GM18499 (cell line): Measurements from ENCODE around the gene GPC6.
"Not testable (repeated sequence)": the region's sequence is repeated elsewhere in the genome, so short reads cannot be mapped to it uniquely, and the experiment has no call there.

Source experiments
- ATAC-seq: cut with Tn5 transposase; IDR thresholded peaks from one replicate; pipeline ENCODE4 v1.9.1; 2021; ENCODE audit warnings: moderate number of reproducible peaks; ENCODE audit not compliant: insufficient read depth, unreplicated experiment

GPC6 gene

DNA sequence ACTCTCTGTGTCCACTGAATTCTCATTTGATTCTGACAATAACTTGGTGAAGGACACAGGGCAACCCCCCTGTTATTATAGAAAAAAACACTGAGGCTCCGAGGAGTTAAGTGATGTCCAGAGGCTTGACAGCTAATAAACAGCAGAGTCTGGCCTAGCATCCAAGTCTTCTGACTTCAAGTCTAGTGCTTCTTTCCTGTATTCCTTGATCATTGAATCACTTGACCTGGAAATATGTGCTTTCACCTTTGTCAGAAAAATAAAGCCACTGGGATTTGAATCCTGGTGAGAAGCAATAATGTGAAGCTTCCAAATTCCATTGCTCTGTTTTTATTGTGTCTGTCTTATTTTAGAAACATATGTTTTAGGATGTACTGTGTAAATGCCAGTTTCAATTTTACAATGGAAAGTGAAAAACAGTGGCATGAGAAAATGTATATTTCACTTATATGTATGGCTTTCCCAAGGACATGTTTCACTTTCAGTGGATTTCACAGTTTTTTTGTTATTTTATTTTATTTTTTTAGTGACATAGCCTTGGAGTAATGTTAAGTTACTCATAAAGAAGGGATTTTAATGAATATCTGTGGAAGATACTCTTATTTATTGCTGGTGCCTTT lies 190.2 kb downstream of the GPC6 start:
- no peak for ATAC-seq

DNA sequence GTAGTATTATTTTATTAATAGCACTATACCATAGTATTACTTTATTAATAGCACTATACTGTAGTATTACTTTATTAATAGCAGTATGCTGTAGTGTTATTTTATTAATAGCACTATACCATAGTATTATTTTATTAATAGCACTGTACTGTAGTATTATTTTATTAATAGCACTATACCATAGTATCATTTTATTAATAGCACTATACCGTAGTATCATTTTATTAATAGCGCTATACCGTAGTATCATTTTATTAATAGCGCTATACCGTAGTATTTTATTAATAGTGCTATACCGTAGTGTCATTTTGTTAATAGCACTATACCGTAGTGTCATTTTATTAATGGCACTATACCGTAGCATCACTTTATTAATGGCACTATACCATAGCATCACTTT lies 191.8 kb downstream of the GPC6 start:
- ATAC-seq = no peak

DNA sequence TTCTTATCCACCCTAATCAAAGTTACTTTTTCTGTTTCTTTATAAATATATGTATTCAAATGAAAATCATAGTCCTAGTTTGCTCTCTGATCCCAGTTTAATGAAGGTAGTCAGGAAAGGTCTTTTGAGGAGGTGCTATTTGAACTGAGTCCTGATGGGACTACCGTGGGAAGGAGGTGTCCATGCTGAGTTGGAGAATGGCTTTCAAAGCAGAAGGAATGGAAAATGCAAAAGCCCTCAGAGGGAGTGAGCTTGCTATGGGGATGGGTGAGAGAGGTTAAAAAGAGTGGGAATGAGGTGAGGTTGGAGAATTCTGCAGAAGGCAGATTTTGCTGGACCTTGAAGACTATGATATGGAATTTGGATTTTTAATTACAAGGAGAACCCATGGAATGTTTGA lies 193.6 kb downstream of the GPC6 start:
- no peak for ATAC-seq

- no peak for ATAC-seq
Observed at GRCh38 chr13:93420887-93421286, 194.3 kb downstream of the GPC6 start.

DNA sequence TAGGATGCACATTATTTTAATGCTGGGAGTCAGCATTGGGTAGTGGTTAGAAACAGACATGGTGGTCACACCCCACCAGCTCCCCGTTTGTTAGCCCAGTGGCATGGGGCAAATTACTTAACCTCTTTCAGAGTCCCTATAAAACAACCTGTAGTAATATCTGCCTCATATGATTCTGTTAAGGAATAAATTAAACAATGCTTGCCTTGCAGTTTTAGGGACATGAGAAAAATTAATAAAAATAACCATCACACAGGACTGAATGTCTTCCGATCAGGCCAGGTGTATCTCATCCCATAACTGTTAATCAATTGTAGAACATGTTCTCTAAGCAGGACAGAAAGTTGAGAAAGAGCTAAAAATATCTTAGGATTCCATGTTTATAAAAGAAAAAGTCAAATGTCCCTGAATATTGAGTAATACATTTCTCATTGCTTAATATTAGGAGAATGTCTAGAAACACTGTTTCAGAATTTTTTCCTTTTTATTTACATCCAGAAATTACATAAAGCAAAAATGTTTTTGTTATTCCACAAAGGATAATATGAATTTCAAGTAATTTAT lies 196.5 kb downstream of the GPC6 start:
- ATAC-seq = no peak

DNA sequence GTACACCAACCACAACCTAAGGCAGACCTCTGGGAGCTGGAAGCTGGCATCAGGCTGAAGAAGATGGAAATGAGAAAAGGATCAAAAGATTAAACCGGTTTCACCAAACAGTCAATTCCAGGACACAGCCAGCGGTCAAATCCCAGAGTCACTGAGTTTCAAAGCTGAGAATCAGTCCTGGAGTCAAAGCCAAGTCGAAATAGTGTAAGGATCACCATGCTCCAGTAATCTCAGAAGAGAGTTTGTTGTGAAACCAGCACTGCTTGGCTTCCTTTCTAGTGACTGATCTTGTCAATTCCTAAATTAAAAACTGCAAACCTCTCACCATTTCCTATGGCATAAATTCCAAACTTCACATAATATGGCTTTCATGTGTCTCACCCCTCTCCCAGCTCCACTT lies 198.8 kb downstream of the GPC6 start:
- ATAC-seq = no peak

DNA sequence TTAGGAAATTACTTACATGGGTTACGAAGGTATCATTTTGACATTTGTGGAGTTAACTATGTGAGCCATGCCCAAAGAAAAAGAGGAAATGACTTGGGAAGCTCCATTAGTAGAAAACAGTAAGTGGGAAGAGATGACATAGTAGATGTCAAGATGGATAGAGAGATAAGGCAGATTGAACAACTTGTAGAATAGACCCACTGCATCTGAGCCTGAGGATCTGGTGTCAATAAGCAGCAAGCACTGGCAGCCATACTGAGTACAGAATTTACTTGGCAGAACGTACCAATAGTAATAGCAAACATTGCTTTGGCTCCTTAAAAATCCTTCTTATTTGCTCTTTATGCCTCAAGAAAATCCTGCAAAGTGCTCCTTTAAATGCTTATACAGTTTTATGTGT lies 203.8 kb downstream of the GPC6 start:
- ATAC-seq = no peak

GRCh38 chr13:93435651-93436050 lies 209.0 kb downstream of the GPC6 start:
- ATAC-seq = no peak

DNA sequence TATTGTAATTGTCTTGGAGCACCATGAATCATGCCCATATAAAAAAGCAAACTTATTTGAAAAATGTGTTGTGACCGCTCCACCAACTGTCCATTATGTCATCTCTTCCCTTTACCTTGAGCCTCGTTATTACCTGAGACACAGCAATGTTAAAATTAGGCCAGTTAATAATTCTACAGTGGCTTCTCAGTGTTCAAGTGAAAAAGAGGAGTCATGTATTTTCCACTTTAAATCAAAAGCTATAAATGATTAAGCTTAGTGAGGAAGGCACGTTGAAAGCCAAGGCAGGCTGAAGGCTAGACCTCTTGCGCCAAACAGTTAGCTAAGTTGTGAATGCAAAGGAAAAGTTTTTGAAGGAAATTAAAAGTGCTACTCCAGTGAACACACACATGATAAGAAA lies 210.5 kb downstream of the GPC6 start:
- no peak for ATAC-seq

DNA sequence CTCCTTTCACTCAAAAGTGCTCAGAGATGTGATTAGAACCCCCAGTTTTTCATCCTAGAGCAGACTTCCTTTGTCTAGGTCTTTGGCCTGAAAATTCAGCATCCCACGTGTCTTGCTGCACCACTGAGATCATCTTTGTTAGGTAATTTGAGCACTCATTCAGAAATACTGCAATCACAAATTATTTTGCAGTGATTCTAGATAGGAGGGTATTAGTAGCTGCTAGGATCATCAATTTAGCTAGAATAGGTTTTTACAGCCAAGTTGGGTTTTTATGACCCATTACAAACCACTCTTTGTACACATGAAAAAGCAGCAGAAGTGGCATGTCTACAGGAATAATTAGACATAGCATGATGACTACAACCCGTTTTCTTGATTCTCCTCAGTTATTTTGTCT lies 219.6 kb downstream of the GPC6 start:
- ATAC-seq = no peak

GRCh38 chr13:93450191-93450621 lies 223.6 kb downstream of the GPC6 start:
- ATAC-seq = no peak

GRCh38 chr13:93450761-93451160 lies 224.2 kb downstream of the GPC6 start:
- no peak for ATAC-seq

DNA sequence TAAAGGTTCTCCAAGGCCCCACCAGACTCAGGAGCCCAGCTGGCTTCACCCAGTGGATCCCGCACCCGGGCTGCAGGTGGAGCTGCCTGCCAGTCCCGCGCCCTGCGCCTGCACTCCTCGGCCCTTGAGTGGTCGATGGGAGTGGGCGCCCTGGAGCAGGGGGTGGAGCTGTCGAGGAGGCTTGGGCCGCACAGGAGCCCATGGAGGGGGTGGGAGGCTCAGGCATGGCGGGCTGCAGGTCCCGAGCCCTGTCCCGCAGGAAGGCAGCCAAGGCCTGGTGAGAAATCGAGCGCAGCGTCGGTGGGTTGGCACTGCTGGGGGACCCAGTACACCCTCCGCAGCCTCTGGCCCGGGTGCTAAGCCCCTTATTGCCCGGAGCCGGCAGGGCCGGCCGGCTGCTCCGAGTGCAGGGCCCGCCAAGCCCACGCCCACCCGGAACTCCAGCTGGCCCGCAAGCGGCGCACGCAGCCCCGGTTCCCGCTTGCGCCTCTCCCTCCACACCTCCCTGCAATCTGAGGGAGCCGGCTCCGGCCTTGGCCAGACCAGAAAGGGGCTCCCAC lies 228.1 kb downstream of the GPC6 start:
- not testable (repeated sequence) for ATAC-seq

- ATAC-seq = no peak
Observed at GRCh38 chr13:93455861-93456260, 229.3 kb downstream of the GPC6 start.

GRCh38 chr13:93460005-93460404 lies 233.4 kb downstream of the GPC6 start:
- ATAC-seq = no peak

GRCh38 chr13:93462151-93462550 lies 235.5 kb downstream of the GPC6 start:
- no peak for ATAC-seq

GRCh38 chr13:93466502-93467036 lies 240.0 kb downstream of the GPC6 start:
- no peak for ATAC-seq

DNA sequence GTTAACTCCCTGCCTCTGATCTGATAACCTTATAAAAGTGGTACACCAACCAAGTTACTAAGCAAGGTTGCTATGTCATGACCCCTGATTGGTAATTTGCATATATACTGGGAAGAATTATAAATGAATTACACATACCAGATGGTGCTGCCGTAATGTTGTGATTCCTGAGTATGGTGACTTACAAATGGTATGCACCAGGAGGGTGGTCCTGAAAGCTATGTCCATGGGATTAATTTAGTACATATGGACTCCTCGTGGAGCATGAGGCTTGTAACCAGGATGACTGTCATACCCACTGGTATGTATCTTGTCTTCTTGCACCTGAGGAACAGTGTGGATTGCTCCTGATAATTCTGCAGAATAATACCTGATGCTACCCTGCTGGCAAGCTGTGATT lies 240.6 kb downstream of the GPC6 start:
- ATAC-seq = no peak

DNA sequence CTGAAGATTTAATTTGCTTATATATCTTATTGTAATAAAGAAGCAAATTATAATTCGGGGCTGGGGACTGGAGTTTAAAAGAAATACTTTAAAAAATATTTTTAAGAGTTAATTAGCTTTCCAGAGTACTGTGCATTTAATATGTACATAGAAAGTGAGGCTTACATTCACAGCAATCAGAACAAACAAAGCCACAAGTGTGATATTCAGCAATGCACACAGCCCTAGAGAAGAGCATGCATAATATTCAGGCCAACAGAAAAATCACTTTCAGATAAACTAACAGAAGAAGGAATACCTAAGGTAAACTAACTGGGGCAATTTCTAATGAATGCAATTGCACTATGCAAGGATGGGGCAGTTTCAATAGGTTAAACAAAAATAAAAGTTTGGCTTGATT lies 241.8 kb downstream of the GPC6 start:
- ATAC-seq = no peak

DNA sequence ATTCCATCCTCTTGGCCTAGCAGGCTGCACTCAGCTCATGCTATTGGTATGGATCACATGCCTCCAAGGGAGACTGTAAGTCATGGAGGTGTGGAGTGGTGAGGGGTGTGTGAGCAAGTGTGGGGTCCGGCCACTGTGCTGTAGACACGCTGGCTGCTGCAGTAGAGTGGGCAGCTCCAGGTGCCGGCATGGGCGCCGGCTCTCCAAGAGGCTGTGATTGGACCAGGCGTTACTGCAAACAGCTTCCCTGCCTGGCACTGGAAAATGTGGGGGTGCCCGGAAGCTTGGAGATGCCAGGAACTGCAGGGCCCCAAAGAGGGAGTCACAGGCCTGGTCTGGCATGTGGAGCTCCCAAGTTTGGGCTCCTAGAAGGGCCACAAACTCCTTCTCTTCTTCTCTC lies 245.7 kb downstream of the GPC6 start:
- ATAC-seq = no peak

DNA sequence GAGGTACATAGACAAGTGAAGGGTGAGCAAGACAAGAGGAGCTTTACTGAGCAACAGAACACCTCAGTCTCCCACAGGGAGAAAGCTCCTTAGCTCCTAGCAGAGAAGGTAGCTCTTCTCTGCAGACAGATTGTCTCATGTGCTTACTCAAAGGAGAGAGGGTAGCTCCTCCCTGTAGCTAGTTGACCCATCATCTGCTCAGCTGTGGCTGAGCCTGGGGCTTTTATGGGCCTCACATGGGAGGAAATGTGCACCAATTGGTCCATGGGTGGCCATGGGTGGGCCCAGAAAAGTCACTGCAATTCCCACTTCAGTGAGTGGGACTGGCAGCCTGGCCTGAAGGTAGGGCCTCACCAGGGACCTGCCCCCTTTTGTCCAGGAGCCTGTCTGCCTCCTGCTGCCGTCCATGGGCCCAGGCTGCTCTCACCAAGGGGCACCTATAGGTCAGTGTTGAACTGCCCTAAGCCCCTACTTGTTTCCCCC lies 246.2 kb downstream of the GPC6 start:
- ATAC-seq = no peak
